ENCODE results near the gene SLC10A6.

SLC10A6 gene

DNA sequence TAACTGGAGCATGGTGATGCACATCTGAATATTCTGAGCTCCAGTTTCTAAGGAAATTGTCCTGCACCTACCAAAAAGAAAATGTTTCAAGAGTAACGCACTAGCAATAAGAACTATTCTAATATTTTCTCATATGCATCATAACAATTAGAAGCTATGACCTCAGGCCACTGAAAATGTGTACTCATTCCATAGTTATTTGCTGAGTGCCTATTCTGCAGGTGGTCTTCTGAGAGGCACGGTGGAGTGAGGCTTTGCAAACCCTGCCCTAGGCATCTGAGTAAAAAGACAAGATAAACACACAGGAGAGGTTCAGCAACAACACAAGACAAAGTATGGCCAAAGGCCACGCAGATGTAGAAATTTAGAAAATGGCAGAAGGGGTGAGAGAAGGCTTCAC, 23.7 kb downstream of the SLC10A6 start:
- Histone ChIP-seq H3K4me1 (ENCODE audit: control insufficient read depth, insufficient read depth, low read length, poor library complexity, severe bottlenecking) (no peaks in the 10 kb centered on the region), H3K9me3 (ENCODE audit: control insufficient read depth, low read length) (no peaks in the 10 kb centered on the region), H3K27ac (ENCODE audit: low read depth, low read length, severe bottlenecking) (no peak overlapping the region), H3K36me3 (ENCODE audit: control insufficient read depth, insufficient read depth, low read length) (no peaks in the 10 kb centered on the region), H3K4me3 (ENCODE audit: extremely low read depth, insufficient read depth, low read length, poor library complexity, severe bottlenecking) (no peak overlapping the region)
- whole genome bisulfite sequencing, 2 experiments (ENCODE audit: insufficient coverage in 2 of 2): 83 to 92% methylated on average over 2 to 3 of the region's 3 CpGs

DNA sequence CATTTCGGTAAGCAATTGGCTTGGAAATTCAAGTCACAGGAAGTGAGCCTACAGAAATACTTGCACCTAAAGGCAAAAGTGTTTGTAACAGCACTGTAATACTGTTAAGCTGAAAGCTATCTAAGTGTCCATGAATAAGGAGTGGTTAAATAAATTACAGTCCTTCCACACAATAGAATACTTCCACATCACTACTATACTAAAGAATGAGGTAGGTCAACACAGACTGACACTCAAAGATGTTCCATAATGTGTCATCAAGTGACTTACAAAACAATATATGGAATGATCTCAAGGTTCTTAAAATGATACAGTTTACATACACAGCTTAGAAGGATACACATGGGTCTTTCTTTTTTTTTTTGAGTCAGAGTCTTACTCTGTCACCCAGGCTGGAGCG, 27.0 kb downstream of the SLC10A6 start:
- Histone ChIP-seq H3K9me3 (ENCODE audit: control insufficient read depth, low read length) (no peaks in the 10 kb centered on the region), H3K4me1 (ENCODE audit: control insufficient read depth, insufficient read depth, low read length, poor library complexity, severe bottlenecking) (peaks cover 11% of the 10 kb centered on the region), H3K4me3 (ENCODE audit: extremely low read depth, insufficient read depth, low read length, poor library complexity, severe bottlenecking) (no peak overlapping the region), H3K36me3 (ENCODE audit: control insufficient read depth, insufficient read depth, low read length) (no peaks in the 10 kb centered on the region), H3K27ac (ENCODE audit: low read depth, low read length, severe bottlenecking) (no peak overlapping the region)
- WGBS, 2 experiments (ENCODE audit: insufficient coverage in 2 of 2): 94 to 100% methylated on average over 1 to 2 of the region's 2 CpGs

DNA sequence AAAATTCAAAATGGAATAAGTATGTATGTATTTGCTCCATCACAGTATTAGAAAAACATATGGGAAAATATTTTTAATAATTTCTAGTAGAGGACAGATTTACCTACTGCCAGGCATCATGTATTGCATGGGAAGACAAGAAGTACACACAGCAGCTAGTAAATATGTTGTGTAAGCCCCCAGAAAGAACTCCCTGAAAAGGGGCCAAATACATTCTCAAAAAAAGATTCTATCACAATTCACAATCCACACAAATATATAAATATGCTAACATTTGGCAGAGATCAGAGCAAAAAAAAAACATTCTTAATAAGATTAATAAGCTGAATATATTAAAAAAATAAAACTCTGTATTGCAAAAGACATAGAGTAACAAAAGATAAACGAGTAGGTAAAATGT, 28.0 kb downstream of the SLC10A6 start:
- WGBS, 2 experiments (ENCODE audit: insufficient coverage in 2 of 2): no CpG with 5 or more reads among the region's 1 CpG
- H3K36me3 ChIP-seq (ENCODE audit: control insufficient read depth, insufficient read depth, low read length): peaks cover 6% of the 10 kb centered on the region
- no peak overlapping the region for H3K4me3 ChIP-seq (ENCODE audit: extremely low read depth, insufficient read depth, low read length, poor library complexity, severe bottlenecking)
- no peaks in the 10 kb centered on the region for H3K9me3 ChIP-seq (ENCODE audit: control insufficient read depth, low read length)
- no peak overlapping the region for H3K27ac ChIP-seq (ENCODE audit: low read depth, low read length, severe bottlenecking)
- peaks cover 11% of the 10 kb centered on the region for H3K4me1 ChIP-seq (ENCODE audit: control insufficient read depth, insufficient read depth, low read length, poor library complexity, severe bottlenecking)

DNA sequence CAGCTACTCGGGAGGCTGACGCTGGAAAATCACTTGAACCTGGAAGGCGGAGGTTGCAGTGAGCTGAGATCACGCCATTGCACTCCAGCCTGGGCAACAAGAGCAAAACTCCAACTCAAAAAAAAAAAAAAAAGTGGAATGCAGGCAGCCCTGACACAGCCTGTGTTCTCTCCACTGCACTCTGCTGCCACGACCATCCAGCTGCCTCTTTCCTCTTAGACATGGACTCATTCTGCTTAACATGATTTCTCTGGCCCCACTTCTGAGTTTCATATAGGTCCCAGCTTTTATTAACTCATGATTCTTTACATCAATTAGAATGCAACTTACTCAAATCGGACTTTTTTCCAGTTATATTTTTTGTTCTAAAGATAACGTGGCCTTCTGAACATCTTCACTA, 29.6 kb downstream of the SLC10A6 start:
- Histone ChIP-seq H3K4me3 (ENCODE audit: extremely low read depth, insufficient read depth, low read length, poor library complexity, severe bottlenecking) (no peak overlapping the region), H3K9me3 (ENCODE audit: control insufficient read depth, low read length) (peaks cover 6% of the 10 kb centered on the region), H3K36me3 (ENCODE audit: control insufficient read depth, insufficient read depth, low read length) (peaks cover 20% of the 10 kb centered on the region), H3K4me1 (ENCODE audit: control insufficient read depth, insufficient read depth, low read length, poor library complexity, severe bottlenecking) (peaks cover 11% of the 10 kb centered on the region), H3K27ac (ENCODE audit: low read depth, low read length, severe bottlenecking) (no peak overlapping the region)
- WGBS, 2 experiments (ENCODE audit: insufficient coverage in 2 of 2): 87 to 95% methylated on average over 3 to 5 of the region's 7 CpGs

DNA sequence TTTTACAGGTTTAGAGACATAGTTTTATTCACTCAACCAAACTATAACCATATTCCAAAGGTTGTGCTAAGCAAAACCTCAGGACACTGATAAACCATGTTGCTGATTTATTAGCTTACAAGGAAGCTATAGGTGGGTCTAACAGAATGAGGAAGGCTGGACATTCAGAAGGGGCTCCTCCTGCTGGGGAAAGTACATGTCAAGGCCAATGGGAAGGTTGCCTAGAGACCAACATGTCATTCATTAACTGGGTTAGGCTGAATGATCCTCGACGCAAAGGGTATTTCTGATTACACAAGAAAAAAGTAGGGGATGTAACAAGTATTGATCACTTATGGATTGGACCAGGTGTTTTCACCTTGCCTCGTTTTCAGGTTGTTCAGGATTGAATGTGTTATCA, 30.3 kb downstream of the SLC10A6 start:
- Histone ChIP-seq H3K27ac (ENCODE audit: low read depth, low read length, severe bottlenecking) (no peak overlapping the region), H3K4me1 (ENCODE audit: control insufficient read depth, insufficient read depth, low read length, poor library complexity, severe bottlenecking) (peaks cover 11% of the 10 kb centered on the region), H3K4me3 (ENCODE audit: extremely low read depth, insufficient read depth, low read length, poor library complexity, severe bottlenecking) (no peak overlapping the region), H3K9me3 (ENCODE audit: control insufficient read depth, low read length) (peaks cover 6% of the 10 kb centered on the region), H3K36me3 (ENCODE audit: control insufficient read depth, insufficient read depth, low read length) (peaks cover 27% of the 10 kb centered on the region)
- WGBS, 2 experiments (ENCODE audit: insufficient coverage in 2 of 2): 93 to 100% methylated on average over 2 to 3 of the region's 3 CpGs

DNA sequence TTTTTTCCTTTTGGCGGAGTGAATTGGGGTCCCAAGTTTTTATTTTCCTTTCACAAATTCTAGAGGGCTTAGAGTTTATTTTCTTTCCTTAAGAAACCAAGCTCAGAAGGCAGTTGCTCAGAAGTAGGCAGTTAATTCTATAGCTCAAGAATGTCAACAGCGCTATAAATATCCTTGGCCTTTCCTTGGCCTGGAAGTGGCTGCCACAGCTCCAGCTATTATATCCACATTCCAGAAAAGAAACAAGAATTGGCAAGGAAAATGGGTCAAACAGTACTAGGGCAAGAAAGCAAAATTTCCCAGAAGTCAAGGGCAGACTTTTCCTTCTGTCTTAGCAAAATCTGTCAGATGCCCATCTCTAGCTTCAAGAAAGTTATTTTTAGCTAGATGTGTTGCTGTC, 31.0 kb downstream of the SLC10A6 start:
- H3K36me3 ChIP-seq (ENCODE audit: control insufficient read depth, insufficient read depth, low read length): peaks cover 33% of the 10 kb centered on the region
- H3K9me3 ChIP-seq (ENCODE audit: control insufficient read depth, low read length): peaks cover 6% of the 10 kb centered on the region
- whole genome bisulfite sequencing, 2 experiments (ENCODE audit: insufficient coverage in 2 of 2): 100% methylated on average over 1 of the region's 2 CpGs; no CpG with 5 or more reads in 1 of the 2 experiments
- no peak overlapping the region for H3K4me3 ChIP-seq (ENCODE audit: extremely low read depth, insufficient read depth, low read length, poor library complexity, severe bottlenecking)
- H3K4me1 ChIP-seq (ENCODE audit: control insufficient read depth, insufficient read depth, low read length, poor library complexity, severe bottlenecking): peaks cover 11% of the 10 kb centered on the region
- no peak overlapping the region for H3K27ac ChIP-seq (ENCODE audit: low read depth, low read length, severe bottlenecking)

DNA sequence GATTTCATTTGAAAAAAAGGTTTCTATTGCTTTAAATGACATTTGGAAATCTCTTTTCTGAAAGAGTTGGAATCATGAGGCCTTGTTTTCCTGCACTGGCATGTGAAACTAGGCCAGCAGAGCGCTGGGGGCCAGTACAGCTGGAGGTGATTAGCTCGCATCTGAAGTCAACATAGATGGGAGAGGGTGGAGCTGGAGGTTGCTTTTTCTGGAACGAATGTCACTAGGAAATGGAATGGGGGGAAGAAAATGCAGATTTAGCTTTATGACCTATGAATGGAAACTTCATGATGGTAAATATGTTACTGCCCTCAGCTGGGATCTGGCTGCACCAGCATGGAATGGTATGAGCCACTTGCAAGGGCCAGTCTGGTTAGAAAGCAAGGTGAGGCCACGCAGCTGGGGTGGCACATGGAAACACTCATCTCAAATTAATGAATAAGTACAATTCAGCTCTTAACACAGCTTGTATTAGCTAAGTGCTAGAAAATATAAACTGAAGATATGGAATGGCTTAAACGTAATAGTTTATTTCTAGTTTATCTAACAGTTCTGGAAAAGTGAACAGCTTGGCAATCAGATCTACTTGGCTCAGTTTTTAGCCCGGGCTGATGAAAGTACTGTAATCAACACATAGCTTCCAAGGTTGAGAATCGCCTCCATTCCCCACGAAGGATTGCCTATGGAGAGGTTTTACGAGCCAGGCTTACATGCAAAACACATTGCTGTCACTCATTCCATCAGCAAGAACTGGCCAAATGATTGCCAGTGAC, 32.5 kb downstream of the SLC10A6 start:
- WGBS, 2 experiments (ENCODE audit: insufficient coverage in 2 of 2): 95 to 97% methylated on average over 5 to 6 of the region's 9 CpGs

DNA sequence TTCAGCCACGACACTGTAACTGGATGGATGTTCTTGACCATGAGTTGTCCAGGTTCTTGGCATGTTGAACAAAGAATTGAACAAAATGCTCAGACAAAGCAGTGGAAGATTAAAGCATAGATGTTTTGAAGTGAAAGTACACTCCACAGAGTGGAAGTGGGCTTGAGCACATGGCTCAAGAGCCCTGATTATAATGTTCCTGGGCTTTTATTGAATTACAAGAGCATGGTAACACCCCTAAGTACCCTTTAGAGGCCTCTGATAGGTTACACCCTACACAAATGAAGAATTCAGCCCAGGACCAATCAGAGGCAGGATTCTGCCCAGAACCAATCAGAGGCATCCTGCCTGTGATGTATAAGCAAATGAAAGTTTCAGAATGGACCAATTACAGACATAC, 33.5 kb downstream of the SLC10A6 start:
- no peak overlapping the region for H3K4me3 ChIP-seq (ENCODE audit: extremely low read depth, insufficient read depth, low read length, poor library complexity, severe bottlenecking)
- 100% methylated on average over 1 of the region's 1 CpG; no CpG with 5 or more reads in 1 of the 2 experiments for WGBS, 2 experiments (ENCODE audit: insufficient coverage in 2 of 2)
- peaks cover 53% of the 10 kb centered on the region for H3K36me3 ChIP-seq (ENCODE audit: control insufficient read depth, insufficient read depth, low read length)
- peaks cover 6% of the 10 kb centered on the region for H3K9me3 ChIP-seq (ENCODE audit: control insufficient read depth, low read length)
- H3K27ac ChIP-seq (ENCODE audit: low read depth, low read length, severe bottlenecking): no peak overlapping the region
- peaks cover 11% of the 10 kb centered on the region for H3K4me1 ChIP-seq (ENCODE audit: control insufficient read depth, insufficient read depth, low read length, poor library complexity, severe bottlenecking)

More for the DNA sequence above, 32.5 kb downstream of the SLC10A6 start:
- H3K27ac ChIP-seq (ENCODE audit: low read depth, low read length, severe bottlenecking): no peak overlapping the region
- H3K4me3 ChIP-seq (ENCODE audit: extremely low read depth, insufficient read depth, low read length, poor library complexity, severe bottlenecking): no peak overlapping the region
- H3K4me1 ChIP-seq (ENCODE audit: control insufficient read depth, insufficient read depth, low read length, poor library complexity, severe bottlenecking): peaks cover 11% of the 10 kb centered on the region
- peaks cover 6% of the 10 kb centered on the region for H3K9me3 ChIP-seq (ENCODE audit: control insufficient read depth, low read length)
- H3K36me3 ChIP-seq (ENCODE audit: control insufficient read depth, insufficient read depth, low read length): peaks cover 43% of the 10 kb centered on the region

DNA sequence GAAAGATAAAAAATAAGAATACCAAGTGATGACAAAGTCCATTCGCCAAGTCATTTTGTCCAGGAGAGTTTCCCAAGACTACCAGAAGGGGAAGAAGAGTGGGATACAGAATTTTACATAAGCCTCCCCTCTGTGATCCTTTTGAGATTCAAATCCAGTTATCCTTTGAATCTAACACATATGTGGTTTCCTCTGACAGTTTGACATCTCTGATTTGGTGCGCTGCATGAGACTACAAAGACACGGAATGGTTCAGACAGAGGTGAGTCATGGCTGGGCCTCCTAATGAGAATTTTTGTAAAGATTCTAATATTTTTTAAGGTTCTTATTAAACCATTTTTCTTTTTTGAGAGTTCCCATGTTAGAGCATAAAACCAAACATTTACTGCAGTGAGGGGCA, 38.3 kb downstream of the SLC10A6 start:
- peaks cover 70% of the 10 kb centered on the region for H3K36me3 ChIP-seq (ENCODE audit: control insufficient read depth, insufficient read depth, low read length)
- WGBS, 2 experiments (ENCODE audit: insufficient coverage in 2 of 2): 100% methylated on average over 2 of the region's 3 CpGs; no CpG with 5 or more reads in 1 of the 2 experiments
- H3K9me3 ChIP-seq (ENCODE audit: control insufficient read depth, low read length): peaks cover 6% of the 10 kb centered on the region
- H3K4me1 ChIP-seq (ENCODE audit: control insufficient read depth, insufficient read depth, low read length, poor library complexity, severe bottlenecking): no peaks in the 10 kb centered on the region
- no peak overlapping the region for H3K4me3 ChIP-seq (ENCODE audit: extremely low read depth, insufficient read depth, low read length, poor library complexity, severe bottlenecking)
- H3K27ac ChIP-seq (ENCODE audit: low read depth, low read length, severe bottlenecking): no peak overlapping the region

DNA sequence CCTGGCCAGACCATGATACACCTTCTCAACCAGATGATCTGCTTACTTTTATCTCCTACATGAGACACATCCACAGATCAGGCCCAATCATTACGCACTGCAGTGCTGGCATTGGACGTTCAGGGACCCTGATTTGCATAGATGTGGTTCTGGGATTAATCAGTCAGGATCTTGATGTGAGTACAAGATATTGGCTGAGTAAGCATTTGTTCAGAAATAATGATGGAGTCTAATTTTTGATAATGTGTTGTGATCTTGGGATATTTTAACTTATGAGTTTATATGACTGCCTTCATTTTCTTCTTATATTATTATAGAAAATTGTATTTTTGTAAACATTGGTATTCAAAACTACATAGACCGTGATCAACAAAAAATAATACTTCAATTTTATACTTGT, 39.4 kb downstream of the SLC10A6 start:
- Histone ChIP-seq H3K4me1 (ENCODE audit: control insufficient read depth, insufficient read depth, low read length, poor library complexity, severe bottlenecking) (no peaks in the 10 kb centered on the region), H3K36me3 (ENCODE audit: control insufficient read depth, insufficient read depth, low read length) (peaks cover 63% of the 10 kb centered on the region), H3K4me3 (ENCODE audit: extremely low read depth, insufficient read depth, low read length, poor library complexity, severe bottlenecking) (no peak overlapping the region), H3K27ac (ENCODE audit: low read depth, low read length, severe bottlenecking) (no peak overlapping the region), H3K9me3 (ENCODE audit: control insufficient read depth, low read length) (no peaks in the 10 kb centered on the region)
- WGBS, 2 experiments (ENCODE audit: insufficient coverage in 2 of 2): 100% methylated on average over 1 to 2 of the region's 3 CpGs

DNA sequence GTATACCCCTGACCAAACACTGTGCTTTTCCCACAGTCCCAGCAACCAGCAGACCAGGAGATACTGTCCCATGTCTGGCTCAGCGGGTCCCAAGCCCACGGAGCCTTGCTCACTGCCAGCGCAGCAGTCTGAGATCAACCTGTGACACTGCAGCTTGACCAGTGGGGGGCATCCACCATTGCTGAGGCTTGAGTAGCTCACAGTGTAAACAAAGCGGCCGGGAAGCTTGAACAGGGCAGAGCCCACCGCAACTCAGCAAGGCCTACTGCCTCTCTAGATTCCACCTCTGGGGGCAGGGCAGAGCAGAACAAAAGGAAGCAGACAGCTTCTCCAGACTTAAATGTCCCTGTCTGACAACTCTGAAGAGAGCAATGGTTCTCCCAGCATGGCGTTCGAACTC, 58.1 kb downstream of the SLC10A6 start:
- Histone ChIP-seq H3K4me1 (ENCODE audit: control insufficient read depth, insufficient read depth, low read length, poor library complexity, severe bottlenecking) (no peaks in the 10 kb centered on the region), H3K9me3 (ENCODE audit: control insufficient read depth, low read length) (peaks cover 22% of the 10 kb centered on the region), H3K4me3 (ENCODE audit: extremely low read depth, insufficient read depth, low read length, poor library complexity, severe bottlenecking) (no peak overlapping the region), H3K27ac (ENCODE audit: low read depth, low read length, severe bottlenecking) (no peak overlapping the region), H3K36me3 (ENCODE audit: control insufficient read depth, insufficient read depth, low read length) (peaks cover 58% of the 10 kb centered on the region)
- 94% methylated on average over 6 to 8 of the region's 8 CpGs for WGBS, 2 experiments (ENCODE audit: insufficient coverage in 2 of 2)

Data from mesodermal cell (in vitro differentiated cells).